ENCODE measurements around the gene ACD. TPM values are rescaled to one million over a fixed set of nuclear protein-coding genes. Genes with fewer than 3 reads are reported as not detected.

Gene ACD
- total RNA-seq, 1 experiment from 2014 or later = 34.7 TPM

- intact Hi-C loops (cut with micrococcal nuclease; ENCODE audit: unreplicated experiment) = no loop called here
- H3F3A ChIP-seq (ENCODE audit: insufficient read depth, low read depth) = no peaks in the 10 kb centered on the region
- H4K20me1 ChIP-seq (ENCODE audit: insufficient read depth) = no peaks in the 10 kb centered on the region
- CTCF ChIA-PET = no interaction called here
- H3K9me2 ChIP-seq (ENCODE audit: insufficient read depth) = no peaks in the 10 kb centered on the region
- H3K79me2 ChIP-seq (ENCODE audit: low read depth) = no peaks in the 10 kb centered on the region
- H3K4me2 ChIP-seq = no peak overlapping the region
- peaks cover 38% of the 10 kb centered on the region for H3K27me3 ChIP-seq (ENCODE audit: insufficient read depth, low read depth)
- no peaks in the 10 kb centered on the region for H3K36me3 ChIP-seq (ENCODE audit: low read depth)
- TF ChIP-seq CTCF (conservative IDR thresholded peaks at IDR 0.05) = no peak
- TF ChIP-seq EZH2 (IDR thresholded peaks at IDR 0.05; ENCODE audit: low read depth) = no peak
- no peaks in the 10 kb centered on the region for H3K9me3 ChIP-seq (ENCODE audit: insufficient read depth, low read depth)
- no peak for DNase-seq
- 0 out of 2 replicates have a peak, but pooled peaks cover 5% of the 10 kb centered on the region for H3K4me1 ChIP-seq (replicated peaks; ENCODE audit: insufficient read depth)
- H3K27ac ChIP-seq = no peak overlapping the region
- H3K4me3 ChIP-seq = no peak overlapping the region
- POLR2A ChIA-PET (ENCODE audit: unreplicated experiment) = interaction anchor here (0.6 to 0.9 kb wide), 2 partner anchors 9 to 170 kb away, joined by 4 read pairs; partner anchors contain the start of genes ACD and ATP6V0D1
- no peak overlapping the region for H2AFZ ChIP-seq
- no TSS peak for BruUV-seq (replicated peaks)
These were observed 9.0 kb downstream of the ACD start for GRCh38 chr16:67651039-67651438.

- Histone ChIP-seq H3K4me2 (no peak overlapping the region), H3K9me2 (ENCODE audit: insufficient read depth) (no peaks in the 10 kb centered on the region), H3K27ac (no peak overlapping the region), H3K9me3 (ENCODE audit: insufficient read depth, low read depth) (no peaks in the 10 kb centered on the region), H3K4me1 (replicated peaks; ENCODE audit: insufficient read depth) (0 out of 2 replicates have a peak, but pooled peaks cover 5% of the 10 kb centered on the region), H3K36me3 (ENCODE audit: low read depth) (no peaks in the 10 kb centered on the region), H3K4me3 (no peak overlapping the region), H3K79me2 (ENCODE audit: low read depth) (no peaks in the 10 kb centered on the region), H2AFZ (no peak overlapping the region), H4K20me1 (ENCODE audit: insufficient read depth) (no peaks in the 10 kb centered on the region), H3K27me3 (ENCODE audit: insufficient read depth, low read depth) (peaks cover 38% of the 10 kb centered on the region), H3F3A (ENCODE audit: insufficient read depth, low read depth) (no peaks in the 10 kb centered on the region)
- ChIA-PET CTCF (no interaction called here), POLR2A (ENCODE audit: unreplicated experiment) (no interaction called here)
- no peak for DNase-seq
- TF ChIP-seq CTCF (conservative IDR thresholded peaks at IDR 0.05) (no peak), EZH2 (IDR thresholded peaks at IDR 0.05; ENCODE audit: low read depth) (no peak)
- no TSS peak for BruUV-seq (replicated peaks)
- intact Hi-C loops (cut with micrococcal nuclease; ENCODE audit: unreplicated experiment) = no loop called here
These were observed 10.0 kb downstream of the ACD start for GRCh38 chr16:67650023-67650422.

GRCh38 chr16:67649494-67649931, 10.5 kb downstream of the ACD start:
- no peaks in the 10 kb centered on the region for H3K9me3 ChIP-seq (ENCODE audit: insufficient read depth, low read depth)
- TF ChIP-seq EZH2 (IDR thresholded peaks at IDR 0.05; ENCODE audit: low read depth) = no peak
- no peak for TF ChIP-seq CTCF (conservative IDR thresholded peaks at IDR 0.05)
- no peak for DNase-seq
- no peak overlapping the region for H3K4me2 ChIP-seq
- CTCF ChIA-PET = no interaction called here
- H3K4me1 ChIP-seq (replicated peaks; ENCODE audit: insufficient read depth) = 0 out of 2 replicates have a peak, but pooled peaks cover 5% of the 10 kb centered on the region
- H3K79me2 ChIP-seq (ENCODE audit: low read depth) = no peaks in the 10 kb centered on the region
- H3F3A ChIP-seq (ENCODE audit: insufficient read depth, low read depth) = no peaks in the 10 kb centered on the region
- POLR2A ChIA-PET (ENCODE audit: unreplicated experiment) = no interaction called here
- no peaks in the 10 kb centered on the region for H4K20me1 ChIP-seq (ENCODE audit: insufficient read depth)
- no peaks in the 10 kb centered on the region for H3K36me3 ChIP-seq (ENCODE audit: low read depth)
- no peak overlapping the region for H3K27ac ChIP-seq
- peaks cover 38% of the 10 kb centered on the region for H3K27me3 ChIP-seq (ENCODE audit: insufficient read depth, low read depth)
- BruUV-seq (replicated peaks) = no TSS peak
- H3K9me2 ChIP-seq (ENCODE audit: insufficient read depth) = no peaks in the 10 kb centered on the region
- H2AFZ ChIP-seq = no peak overlapping the region
- no peak overlapping the region for H3K4me3 ChIP-seq
- intact Hi-C loops (cut with micrococcal nuclease; ENCODE audit: unreplicated experiment) = no loop called here

Measured in PC-9 (cell line).